Lower leg skin (tissue), 3 donors: ENCODE data around the gene TEFM.

Experiments used
- CTCF ChIP-seq, 3 donors: fragments of 450-650 bp; IDR thresholded peaks; one replicate each; pipeline ENCODE4 v1.5.1; 2016; ENCODE audit warnings: antibody characterized with exemption in 3 of 3, mild to moderate bottlenecking in 3 of 3, moderate library complexity in 2 of 3
- POLR2A ChIP-seq, 2 donors: fragments of 450-650 bp; IDR thresholded peaks; one replicate each; pipeline ENCODE4 v1.6.1; 2016 to 2017; ENCODE audit warnings: antibody characterized with exemption in 2 of 2, mild to moderate bottlenecking in 1 of 2, moderate library complexity in 1 of 2

GRCh38 chr17:30939051-30939689 lies 33.1 kb upstream of the TEFM start:
- TF ChIP-seq CTCF (IDR thresholded peaks at IDR 0.05) = no peak
- no peak for TF ChIP-seq POLR2A (IDR thresholded peaks at IDR 0.05)
